ENCODE measurements around the gene DHTKD1.

- TF ChIP-seq POLR2AphosphoS5 (IDR thresholded peaks at IDR 0.05; ENCODE audit: borderline replicate concordance, low read depth, low read length) (no peak), EZH2 (IDR thresholded peaks at IDR 0.05) (no peak), FOXP2 (optimal IDR thresholded peaks at IDR 0.05; ENCODE audit: control extremely low read depth, extremely low read length, insufficient read depth) (no peak)
Observed at GRCh38 chr10:12097791-12098190, 29.0 kb downstream of the DHTKD1 start.
